Subcutaneous preadipocyte (primary cell): ENCODE measurements around the gene DPP9. TPM values are rescaled to one million over a fixed set of nuclear protein-coding genes. Genes with fewer than 3 reads are reported as not detected.

Source experiments
- small RNA-seq: library from RNA; depleted of rRNA; stranded (forward); fragments of <200 nt; gene quantifications from one replicate; pipeline ENCODE3, GENCODE V24; 2012
- total RNA-seq: library from RNA; depleted of rRNA; stranded (reverse); fragments of >200 nt; gene quantifications from 2 replicates; pipeline ENCODE4 v1.2.3, GENCODE V29; 2012

Gene DPP9
- total RNA-seq, result 44.8 and 58.6 TPM in 2 replicates

GRCh38 chr19:4723595-4724514 is at the start of gene DPP9:
Gene DPP9 (minus strand): TSS chr19:4723842. CDS start chr19:4719906, 3,936 bp downstream.

GRCh38 chr19:4669723-4670480 is 53.7 kb downstream of the DPP9 start, which contains the start of gene MYDGF:
Gene MYDGF (minus strand): TSS chr19:4670342. CDS start chr19:4670334, 8 bp downstream.

DNA sequence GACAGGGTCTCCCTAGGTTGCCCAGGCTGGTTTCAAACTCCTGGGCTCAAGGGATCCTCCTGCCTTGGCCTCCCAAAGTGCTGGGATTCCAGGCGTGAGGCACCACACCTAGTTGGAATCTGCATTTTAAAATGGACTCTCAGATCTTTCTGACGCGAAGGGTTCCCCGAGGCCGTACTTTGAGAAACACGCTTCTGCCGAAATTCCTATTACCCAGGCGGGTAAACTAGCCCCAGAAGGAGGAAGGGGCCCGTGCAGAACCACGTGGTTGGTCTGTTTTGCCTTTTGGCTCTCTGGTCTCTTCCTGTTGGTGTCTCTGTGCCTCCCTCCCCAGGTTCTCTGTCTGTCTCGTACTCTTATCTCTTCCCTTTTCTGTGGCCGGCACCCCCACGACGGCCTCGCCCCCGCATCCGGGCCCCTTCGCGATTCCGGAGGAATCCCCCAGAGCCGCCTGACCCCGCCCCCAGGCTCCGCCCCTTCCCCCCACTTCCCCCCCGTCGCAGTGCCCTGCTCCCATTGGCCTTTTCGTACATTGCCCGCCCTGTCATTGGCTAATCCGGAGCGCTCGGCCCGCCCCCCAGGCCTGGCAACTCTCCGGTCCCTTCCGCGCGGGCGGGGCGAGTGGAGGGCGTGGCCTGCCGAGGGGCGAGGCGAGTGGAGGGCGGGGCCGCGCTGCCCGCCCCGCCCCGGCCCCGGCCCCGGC is 84.7 kb downstream of the DPP9 start, which contains the start of gene TNFAIP8L1:
Gene TNFAIP8L1 (plus strand): TSS at position 689 of the 703 bp plus-strand sequence. CDS start 12,354 bp downstream, outside the sequence.

Small RNA genes lying within 50 kb of the gene (small RNA-seq; reads per million reads assigned to genes)
- 0.08 reads per million for gene MIR7-3

Other genes with a start within 250 kb of the DPP9 start
- gene PLIN4, start 205.4 kb downstream of the DPP9 start, total RNA-seq, result 2.6 and 4.7 TPM in 2 replicates
- gene PLIN5, start 188.6 kb downstream of the DPP9 start, total RNA-seq, result under 0.01 TPM in 1 of 2 replicates, not detected in the other
- gene LRG1, start 183.8 kb downstream of the DPP9 start, total RNA-seq, result under 0.01 TPM in 1 of 2 replicates, not detected in the other
- 0.37 TPM in 1 of 2 replicates, not detected in the other for gene SEMA6B, start 164.2 kb downstream of the DPP9 start, total RNA-seq
- gene TNFAIP8L1, start 84.3 kb downstream of the DPP9 start, total RNA-seq, result 1.8 and 3.9 TPM in 2 replicates
- gene MYDGF, start 53.5 kb downstream of the DPP9 start, total RNA-seq, result 160 and 191 TPM in 2 replicates
- gene FEM1A, start 67.9 kb upstream of the DPP9 start, total RNA-seq, result 9.2 and 13.9 TPM in 2 replicates
- 3.7 and 4.3 TPM in 2 replicates for gene TICAM1, start 107.9 kb upstream of the DPP9 start, total RNA-seq
- 287 and 391 TPM in 2 replicates for gene PLIN3, start 143.8 kb upstream of the DPP9 start, total RNA-seq
- gene ARRDC5, start 179.1 kb upstream of the DPP9 start, total RNA-seq, result not detected in 2 replicates
- gene UHRF1, start 185.7 kb upstream of the DPP9 start, total RNA-seq, result 26.5 and 51.8 TPM in 2 replicates
- 13.6 and 17.0 TPM in 2 replicates for gene KDM4B, start 245.3 kb upstream of the DPP9 start, total RNA-seq